NCI-H510A treated with DMSO at 0.1 percent for 48 hours (cell line): ENCODE measurements around the gene TNFRSF14.
"Not testable (repeated sequence)": the region's sequence is repeated elsewhere in the genome, so short reads cannot be mapped to it uniquely, and the experiment has no call there.

Experiments used
- DNase-seq: peaks from one replicate; lab custom pipeline; 2025; lab: John Stamatoyannopoulos, UW

Gene TNFRSF14

DNA sequence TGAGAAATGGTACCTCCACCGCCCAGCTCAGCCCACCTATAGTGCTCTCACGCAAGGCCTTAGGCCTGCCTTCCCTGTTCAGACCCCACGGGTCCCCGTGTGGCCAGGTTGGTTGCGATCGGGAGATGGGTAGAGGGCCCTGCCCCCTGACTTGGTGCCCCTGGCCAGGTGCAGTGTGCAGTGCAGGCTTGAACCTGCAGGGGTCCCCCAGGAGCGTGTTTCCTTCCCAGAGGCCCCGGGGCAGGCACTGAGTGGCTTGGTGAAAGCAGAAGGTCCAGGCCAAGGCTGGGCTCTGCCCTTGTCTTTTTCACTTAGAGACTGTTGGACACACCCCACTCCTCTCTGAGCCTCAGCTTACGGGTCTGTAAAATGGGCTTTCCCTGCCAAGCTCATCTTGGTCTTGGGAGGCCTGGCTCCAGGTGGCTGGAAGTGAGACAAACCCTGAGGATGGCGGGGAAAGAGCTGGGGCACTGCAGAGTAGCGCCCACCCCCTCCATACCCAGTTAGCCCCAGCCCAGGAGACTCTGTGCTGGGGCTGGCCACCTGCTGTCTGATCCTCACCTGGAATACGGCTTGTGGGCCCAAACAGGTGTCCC, 16.8 kb upstream of the TNFRSF14 start:
- DNase-seq, result no peak

DNA sequence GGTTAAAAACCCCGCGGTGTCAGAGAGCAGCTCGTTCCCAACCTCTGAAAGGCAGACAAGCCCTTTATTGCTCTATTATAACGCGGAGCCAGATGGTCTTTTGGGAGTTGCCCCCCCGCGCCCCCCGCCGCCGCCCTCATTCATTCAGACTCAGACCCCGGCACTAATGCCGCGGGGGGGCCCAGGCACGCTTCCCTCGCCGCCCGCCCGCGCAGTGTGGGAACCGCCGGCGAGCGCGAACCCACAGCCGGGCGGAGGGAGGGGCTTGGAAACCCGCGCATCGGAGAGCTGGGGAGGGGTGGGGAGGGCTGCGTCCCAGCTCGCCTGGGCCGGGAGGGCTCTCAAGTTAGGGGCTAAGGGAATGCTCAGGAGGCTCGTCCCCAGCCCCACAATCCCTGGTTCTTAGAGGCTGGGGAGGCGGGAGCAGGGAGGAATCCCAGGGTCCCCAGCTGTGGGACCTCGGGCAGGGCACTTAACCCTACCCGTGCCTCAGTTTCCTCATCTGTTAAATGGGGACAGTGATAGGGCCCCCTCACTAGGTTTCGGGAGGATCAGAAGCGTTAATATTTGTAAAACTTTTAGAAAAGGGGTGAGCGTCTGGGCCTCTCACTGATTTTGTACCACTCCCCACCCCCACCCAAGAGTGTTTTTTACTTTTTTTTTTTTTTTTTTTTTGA, 15.2 kb upstream of the TNFRSF14 start:
- DNase-seq, result no peak

GRCh38 chr1:2541619-2542245, 14.4 kb upstream of the TNFRSF14 start:
- DNase-seq, result peak; percentile 41

- DNase-seq, result no peak
These were observed 13.8 kb upstream of the TNFRSF14 start for GRCh38 chr1:2542246-2542915.

DNA sequence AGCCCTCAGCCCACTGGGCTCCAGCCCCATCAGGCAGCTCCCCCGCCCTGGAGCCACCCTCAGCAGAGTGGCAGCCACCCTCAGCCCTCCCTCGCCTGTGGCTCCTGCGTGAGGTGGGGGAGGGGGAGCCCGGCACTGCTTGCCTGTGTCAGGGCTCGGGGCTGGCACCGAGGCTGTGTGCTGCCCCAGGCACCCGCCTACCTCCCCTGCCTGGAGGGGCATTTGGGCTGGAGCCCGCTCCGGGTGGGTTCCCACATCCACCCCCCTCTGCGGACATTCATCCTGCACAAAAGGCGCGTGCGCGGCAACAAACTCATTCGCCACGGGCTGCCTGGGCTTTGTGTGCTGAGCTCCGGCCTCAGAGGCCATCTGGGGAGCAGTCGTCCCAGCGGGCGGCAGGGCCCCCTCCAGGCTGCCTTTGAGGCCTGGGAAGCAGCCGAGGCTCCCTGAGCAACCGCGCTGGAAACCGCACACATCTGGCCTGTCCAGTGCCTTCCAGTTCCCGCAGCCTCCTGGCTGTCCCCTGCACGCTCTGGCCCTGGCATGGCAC, 12.6 kb upstream of the TNFRSF14 start:
- DNase-seq, result peak; percentile 51

GRCh38 chr1:2544093-2544874, 11.9 kb upstream of the TNFRSF14 start:
- DNase-seq, result no peak

DNA sequence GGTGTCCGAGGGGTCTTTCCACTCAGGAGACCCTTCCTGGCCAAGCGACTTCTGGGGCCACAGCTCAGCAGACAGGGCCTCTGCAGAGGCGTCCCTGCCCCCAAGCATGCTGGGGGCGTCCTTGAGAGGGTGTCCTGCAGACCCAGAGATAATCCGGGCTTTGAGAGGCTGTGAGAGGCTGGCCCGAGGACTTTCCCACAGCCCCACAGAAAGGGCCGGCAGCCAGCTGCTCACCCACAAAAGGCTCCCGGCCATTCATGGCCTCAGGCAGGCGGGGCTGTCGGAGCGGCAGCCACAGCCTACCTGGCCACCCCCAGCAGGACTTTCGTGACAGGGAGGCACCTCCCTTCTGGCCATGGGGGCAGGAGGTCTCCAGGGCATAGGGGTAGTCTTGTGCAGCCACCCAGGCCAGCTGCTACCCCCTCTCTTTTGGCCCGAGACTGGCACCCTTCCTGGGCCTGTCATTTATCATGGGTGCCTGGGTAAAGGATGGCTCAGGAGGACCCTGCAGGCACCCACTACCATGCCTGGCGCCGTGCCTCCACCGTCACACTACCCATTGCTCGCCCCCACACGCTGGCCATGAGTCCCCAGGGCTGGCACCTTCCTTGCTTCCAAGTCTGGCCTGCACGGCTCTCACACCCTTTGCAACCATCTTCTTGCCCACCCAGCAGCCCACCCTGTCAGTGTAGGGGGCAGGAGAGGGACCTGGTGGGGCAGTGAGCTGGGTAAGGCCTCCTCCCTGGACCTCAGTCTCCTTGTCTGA, 11.1 kb upstream of the TNFRSF14 start:
- no peak for DNase-seq

DNA sequence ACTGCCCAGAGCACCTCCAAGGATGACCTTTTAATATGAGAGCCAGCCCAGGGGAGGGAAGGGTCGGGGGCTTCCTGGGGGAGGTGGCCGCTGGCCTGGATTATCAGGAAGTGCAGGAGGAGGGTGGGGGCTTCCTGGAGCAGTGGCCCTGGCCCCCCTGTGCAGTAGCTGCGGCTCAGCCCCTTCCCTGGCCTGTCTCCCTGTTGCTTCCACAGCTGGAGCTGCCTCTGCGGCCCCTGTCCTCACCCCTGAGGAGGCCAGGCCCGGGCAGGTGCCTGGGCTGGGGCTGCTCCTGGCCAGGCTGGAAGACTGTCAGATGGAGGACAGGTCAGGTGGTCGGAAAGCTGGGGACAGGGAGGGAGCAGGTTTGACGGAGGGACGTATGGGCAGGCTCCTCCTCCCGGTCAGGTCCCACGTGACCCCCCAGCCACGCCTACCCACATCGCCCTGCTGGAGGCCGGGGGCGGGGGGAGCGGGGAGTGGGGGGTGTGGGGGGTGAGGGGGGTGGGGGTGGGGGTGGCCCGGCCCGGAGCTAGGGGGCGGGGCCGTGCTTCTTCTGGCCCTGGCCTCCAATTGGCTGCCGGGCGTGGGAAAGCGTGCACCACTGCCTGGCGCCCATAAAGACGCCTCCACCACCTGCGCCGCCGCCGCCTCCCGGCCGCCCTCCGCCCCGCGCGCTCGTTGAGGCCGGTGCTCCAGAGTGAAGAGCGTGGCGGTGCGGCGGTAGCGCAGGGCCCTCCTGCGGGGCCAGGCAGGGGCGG, 10.2 kb upstream of the TNFRSF14 start:
- peak; percentile 99 for DNase-seq

- DNase-seq, result peak; percentile 97
These were observed 9.5 kb upstream of the TNFRSF14 start for GRCh38 chr1:2546515-2547209.

GRCh38 chr1:2547210-2548067, 8.7 kb upstream of the TNFRSF14 start:
- DNase-seq, result no peak

GRCh38 chr1:2548068-2548589, 8.0 kb upstream of the TNFRSF14 start:
- peak; percentile 91 for DNase-seq

DNA sequence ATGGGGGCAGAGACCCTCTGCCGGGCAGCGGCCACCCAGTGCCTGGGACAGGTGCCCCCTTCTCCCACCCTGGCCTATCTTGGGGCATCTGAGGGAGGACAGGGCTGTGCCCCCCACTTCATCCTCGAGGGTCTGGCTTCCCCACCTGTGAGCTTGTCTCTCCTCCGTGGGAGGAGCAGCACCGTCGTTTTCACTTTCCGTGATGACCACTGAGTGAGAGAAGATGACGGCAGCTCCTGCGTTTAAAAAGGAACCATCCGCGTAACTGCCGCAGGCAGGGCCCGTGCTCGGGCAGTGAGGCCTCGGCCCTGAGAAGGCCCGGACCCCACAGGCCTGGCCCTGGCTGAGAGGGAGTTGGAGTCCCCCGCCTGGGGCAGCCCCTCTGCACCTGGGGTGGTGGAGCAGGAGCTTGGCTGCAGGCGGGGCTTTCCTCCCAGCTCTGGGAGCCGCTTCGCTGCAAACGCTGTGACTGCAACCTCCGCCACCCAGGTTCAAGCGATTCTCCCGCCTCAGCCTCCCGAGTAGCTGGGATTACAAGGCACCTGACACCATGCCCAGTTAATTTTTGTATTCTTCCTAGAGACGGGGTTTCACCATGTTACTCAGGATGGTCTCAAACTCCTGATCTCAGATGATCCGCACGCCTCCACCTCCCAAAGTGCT, 6.7 kb upstream of the TNFRSF14 start:
- not testable (repeated sequence) for DNase-seq

DNA sequence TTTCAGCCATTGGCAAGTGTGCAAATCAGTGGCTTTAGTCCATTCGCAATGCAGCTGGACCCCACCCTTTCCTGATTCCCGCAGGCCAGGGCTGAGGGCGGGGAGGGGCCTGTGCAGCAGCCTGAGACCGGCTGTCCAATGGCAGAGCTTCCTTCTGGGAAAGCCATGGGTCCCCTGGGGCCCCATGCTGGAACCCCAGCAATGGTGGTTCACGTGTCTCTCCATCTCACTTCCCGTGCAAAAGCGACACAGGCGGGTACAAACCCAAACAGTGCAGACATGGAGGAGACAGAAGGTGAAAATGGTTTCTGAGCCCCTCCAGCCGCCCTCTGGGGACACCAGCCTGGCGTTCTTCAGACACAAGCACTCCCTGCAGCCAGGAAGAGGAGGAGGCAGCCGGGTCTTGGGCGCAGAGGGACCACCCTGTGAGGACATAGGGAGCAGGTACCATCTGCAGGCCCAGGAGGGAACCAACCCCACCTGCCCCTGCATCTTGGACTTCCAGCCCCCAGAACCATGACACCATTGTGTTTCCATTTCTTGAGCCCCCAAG, 5.8 kb upstream of the TNFRSF14 start:
- DNase-seq, result not testable (repeated sequence)

DNA sequence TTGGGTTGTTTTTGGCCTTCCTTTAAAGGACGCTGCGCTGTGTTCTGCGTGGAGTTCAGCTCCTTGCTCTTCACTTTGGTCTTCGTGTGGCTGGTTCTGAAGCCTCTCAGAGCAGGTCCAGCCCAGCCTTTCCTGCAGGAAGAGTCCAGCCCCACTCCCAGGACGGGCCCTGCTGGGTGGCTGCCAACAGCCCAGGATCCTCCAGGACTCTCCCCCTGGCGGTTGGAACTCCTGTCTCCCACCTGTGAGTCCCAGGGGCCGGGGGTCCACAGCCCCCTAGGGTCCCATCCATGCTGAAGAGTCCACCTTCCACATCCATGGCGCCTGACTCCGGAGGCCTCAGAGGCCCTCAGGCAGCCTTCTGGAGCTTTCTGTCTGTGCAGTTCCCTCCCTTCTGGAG, 4.6 kb upstream of the TNFRSF14 start:
- not testable (repeated sequence) for DNase-seq

DNA sequence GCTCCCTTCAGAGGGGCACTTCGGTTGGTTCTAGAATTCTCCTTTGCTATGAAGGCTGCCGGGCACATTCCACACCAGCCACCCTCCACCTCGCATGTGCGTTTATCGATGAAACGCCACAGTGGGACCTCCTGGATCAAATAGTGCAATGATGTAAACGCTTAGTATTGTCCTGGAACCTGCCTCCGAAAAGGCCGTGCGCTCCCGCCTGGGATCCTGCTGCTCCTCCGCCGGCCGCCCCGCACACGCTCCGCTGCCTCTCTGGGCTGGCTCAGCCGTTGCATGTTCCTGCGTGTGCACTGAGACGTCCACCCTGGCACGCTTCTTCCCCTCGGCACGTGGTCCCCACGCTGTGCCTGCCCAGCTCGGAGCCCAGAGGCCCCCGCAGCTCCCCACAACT, 4.0 kb upstream of the TNFRSF14 start:
- no peak for DNase-seq

DNA sequence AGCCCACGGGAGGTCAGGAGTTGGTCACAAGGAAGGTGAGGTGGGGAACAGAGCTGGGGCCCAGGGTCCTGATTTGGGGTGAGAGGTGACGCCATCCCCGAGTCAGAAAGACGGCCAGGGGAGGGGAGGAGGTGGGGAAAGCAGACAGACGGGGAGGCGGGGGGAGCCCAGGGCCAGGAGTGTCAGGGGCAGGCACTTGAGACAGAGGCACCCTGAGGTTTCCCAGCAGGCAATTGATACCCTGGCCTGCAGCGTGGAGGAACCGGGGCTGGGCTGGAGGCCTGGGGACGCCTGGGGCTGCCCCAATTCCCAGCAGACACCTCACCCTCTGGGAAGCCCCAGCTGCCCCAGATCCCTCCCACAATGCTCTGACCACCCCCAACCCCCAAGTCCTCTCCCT, 3.1 kb upstream of the TNFRSF14 start:
- DNase-seq, result not testable (repeated sequence)

GRCh38 chr1:2553871-2554620, 2.1 kb upstream of the TNFRSF14 start:
- no peak for DNase-seq
